Upper lobe of right lung (tissue), 1 donor: Measurements from ENCODE around the gene TEX53. TPM values are rescaled to one million over a fixed set of nuclear protein-coding genes. Genes with fewer than 3 reads are reported as not detected.

Experiments used
- ATAC-seq: fragments of 200-7000 bp; cut with Tn5 transposase; one replicate; pipeline ENCODE4 v1.9.1; 2020; ENCODE audit warnings: mild to moderate bottlenecking, moderate library complexity
- DNase-seq: peaks from one replicate; pipeline ENCODE4 v3.0.0-alpha.2; 2020
- H3K27ac ChIP-seq: fragments of 200-600 bp; one replicate; pipeline ENCODE4 v1.8.0; 2022
- H3K27me3 ChIP-seq: fragments of 200-600 bp; one replicate; pipeline ENCODE4 v1.8.0; 2022; ENCODE audit warnings: mild to moderate bottlenecking
- H3K36me3 ChIP-seq: fragments of 200-600 bp; one replicate; pipeline ENCODE4 v1.8.0; 2022
- H3K4me1 ChIP-seq: fragments of 200-600 bp; one replicate; pipeline ENCODE4 v1.8.0; 2022
- H3K4me3 ChIP-seq: fragments of 200-600 bp; one replicate; pipeline ENCODE4 v1.8.0; 2022; ENCODE audit warnings: mild to moderate bottlenecking
- H3K9me3 ChIP-seq: fragments of 200-600 bp; one replicate; pipeline ENCODE4 v1.8.0; 2022
- intact Hi-C: fragments of 100-400 bp; cut with DNase I; formaldehyde crosslinking; loops from one replicate; pipeline ENCODE4 v1.11.0; 2022
- total RNA-seq: library from RNA; stranded (reverse); fragmentation: NEBNext Ultra II Directional; extraction: Animal tissue kit (Norgen Biotek cat#: 25700); gene quantifications from one replicate; pipeline ENCODE4 v1.2.1, GENCODE V29; 2021
- TF ChIP-seq, protein P1 (sequence below): fragments of 200-600 bp; IDR thresholded peaks from one replicate; pipeline ENCODE4 v1.8.0; 2022; ENCODE audit warnings: antibody characterized with exemption
- donor health status: DM: no; HTN: yes; CAD: no; lungs with severe emphysema.

TEX53 gene
- total RNA-seq, 1 donor from 2014 or later = not detected

DNA sequence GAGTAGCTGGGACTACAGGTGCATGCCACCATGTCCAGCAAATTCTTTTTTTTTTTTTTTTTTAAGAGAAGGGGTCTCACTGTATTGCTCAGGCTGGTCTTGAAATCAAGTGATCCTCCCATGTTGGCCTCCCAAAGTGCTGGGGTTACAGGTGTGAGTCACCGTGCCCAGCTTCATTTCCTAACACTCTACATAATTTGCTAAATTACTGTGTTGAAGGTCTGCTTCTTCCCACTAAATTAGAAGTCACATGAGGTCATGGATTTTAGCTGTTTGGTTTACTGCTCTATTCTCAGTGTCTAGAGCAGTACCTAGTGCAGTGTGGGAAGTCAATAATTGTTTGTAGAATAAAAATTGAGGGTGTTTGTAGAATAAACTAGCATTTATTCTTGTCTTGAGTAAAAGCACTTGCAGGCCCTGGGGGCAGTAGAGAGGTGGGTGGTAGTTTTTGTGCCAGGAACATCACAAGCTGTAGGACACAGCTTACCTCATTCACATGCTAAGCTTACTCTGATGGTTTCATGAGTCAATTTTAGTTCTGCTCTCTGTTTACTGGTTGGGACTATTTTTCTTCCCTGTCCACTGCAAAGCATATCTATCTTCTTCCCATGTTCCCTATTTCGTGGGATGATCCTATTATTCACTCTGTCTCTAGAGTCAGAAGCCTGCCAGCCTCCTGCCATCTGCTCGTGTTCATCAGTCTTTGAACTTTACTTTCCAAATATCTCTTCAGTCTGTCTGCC is 17.4 kb upstream of the TEX53 start:
- Histone ChIP-seq H3K4me3 (no peak overlapping the region), H3K27me3 (no peaks in the 10 kb centered on the region), H3K9me3 (no peaks in the 10 kb centered on the region), H3K27ac (no peak overlapping the region), H3K4me1 (no peaks in the 10 kb centered on the region), H3K36me3 (no peaks in the 10 kb centered on the region)
- ATAC-seq (no peak), DNase-seq (no peak)
- TF ChIP-seq, protein P1, sequence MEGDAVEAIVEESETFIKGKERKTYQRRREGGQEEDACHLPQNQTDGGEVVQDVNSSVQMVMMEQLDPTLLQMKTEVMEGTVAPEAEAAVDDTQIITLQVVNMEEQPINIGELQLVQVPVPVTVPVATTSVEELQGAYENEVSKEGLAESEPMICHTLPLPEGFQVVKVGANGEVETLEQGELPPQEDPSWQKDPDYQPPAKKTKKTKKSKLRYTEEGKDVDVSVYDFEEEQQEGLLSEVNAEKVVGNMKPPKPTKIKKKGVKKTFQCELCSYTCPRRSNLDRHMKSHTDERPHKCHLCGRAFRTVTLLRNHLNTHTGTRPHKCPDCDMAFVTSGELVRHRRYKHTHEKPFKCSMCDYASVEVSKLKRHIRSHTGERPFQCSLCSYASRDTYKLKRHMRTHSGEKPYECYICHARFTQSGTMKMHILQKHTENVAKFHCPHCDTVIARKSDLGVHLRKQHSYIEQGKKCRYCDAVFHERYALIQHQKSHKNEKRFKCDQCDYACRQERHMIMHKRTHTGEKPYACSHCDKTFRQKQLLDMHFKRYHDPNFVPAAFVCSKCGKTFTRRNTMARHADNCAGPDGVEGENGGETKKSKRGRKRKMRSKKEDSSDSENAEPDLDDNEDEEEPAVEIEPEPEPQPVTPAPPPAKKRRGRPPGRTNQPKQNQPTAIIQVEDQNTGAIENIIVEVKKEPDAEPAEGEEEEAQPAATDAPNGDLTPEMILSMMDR = no peak
- intact Hi-C loops = no loop called here

DNA sequence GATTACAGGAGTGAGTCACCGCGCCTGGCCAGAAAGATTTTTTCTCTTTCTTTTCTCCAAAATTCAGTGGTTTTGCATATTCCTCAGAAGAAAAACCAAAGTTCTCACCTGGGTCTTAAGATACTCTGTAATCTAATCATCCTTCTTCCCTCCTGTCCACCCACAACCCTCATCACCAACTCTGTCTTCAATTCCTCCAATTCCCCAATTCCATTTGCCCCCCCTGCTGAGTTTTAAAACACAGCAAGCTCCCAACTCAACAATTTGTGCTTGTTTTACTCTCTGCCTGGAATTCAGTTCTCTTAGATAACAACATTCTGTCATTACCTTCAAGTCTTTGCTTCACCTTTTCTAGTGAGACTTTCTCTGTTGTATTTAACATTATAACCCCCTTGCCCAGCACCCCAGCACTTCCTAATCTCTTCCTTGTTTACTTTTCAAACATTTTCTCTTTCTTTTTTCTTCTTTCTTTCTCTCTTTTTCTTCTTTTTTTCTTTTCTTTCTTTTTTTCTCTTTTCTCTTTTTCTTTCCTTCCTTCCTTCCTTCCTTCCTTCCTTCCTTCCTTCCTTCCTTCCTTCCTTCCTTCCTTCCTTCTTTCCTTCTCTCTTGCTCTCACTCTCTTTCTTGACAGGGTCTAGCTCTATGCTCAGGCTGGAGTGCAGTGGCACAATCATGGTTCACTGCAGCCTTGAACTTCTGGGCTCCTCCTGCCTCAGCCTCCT is 16.6 kb upstream of the TEX53 start:
- H3K36me3 ChIP-seq = no peaks in the 10 kb centered on the region
- DNase-seq (no peak), ATAC-seq (no peak)
- no peak overlapping the region for H3K4me3 ChIP-seq
- intact Hi-C loops = no loop called here
- no peaks in the 10 kb centered on the region for H3K27me3 ChIP-seq
- no peaks in the 10 kb centered on the region for H3K9me3 ChIP-seq
- H3K4me1 ChIP-seq = no peaks in the 10 kb centered on the region
- TF ChIP-seq, protein P1 = no peak
- no peak overlapping the region for H3K27ac ChIP-seq

DNA sequence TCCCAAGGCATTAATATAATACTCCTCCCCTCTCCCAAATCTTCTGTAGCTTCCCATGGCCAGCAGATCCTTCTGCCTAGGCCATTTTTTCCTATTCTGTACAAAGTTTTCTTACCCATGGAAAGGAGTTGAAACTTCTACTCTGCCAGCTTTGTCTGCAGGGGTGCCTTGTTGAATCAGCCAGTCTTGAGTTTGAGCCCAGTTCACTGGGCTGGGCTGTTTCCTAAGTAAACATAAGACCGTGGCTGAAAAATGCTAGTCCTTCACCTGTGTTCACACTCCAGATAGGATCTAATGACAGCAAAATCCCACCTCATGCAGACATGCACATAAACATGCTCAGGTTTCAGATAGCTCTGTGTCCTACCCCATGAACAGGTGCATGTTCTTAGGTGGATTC is 14.0 kb upstream of the TEX53 start:
- intact Hi-C loops = no loop called here
- DNase-seq (no peak), ATAC-seq (peak; percentile 75)
- Histone ChIP-seq H3K4me3 (no peak overlapping the region), H3K9me3 (no peaks in the 10 kb centered on the region), H3K36me3 (no peaks in the 10 kb centered on the region), H3K4me1 (no peaks in the 10 kb centered on the region), H3K27me3 (no peaks in the 10 kb centered on the region), H3K27ac (no peak overlapping the region)
- TF ChIP-seq, protein P1 = no peak

DNA sequence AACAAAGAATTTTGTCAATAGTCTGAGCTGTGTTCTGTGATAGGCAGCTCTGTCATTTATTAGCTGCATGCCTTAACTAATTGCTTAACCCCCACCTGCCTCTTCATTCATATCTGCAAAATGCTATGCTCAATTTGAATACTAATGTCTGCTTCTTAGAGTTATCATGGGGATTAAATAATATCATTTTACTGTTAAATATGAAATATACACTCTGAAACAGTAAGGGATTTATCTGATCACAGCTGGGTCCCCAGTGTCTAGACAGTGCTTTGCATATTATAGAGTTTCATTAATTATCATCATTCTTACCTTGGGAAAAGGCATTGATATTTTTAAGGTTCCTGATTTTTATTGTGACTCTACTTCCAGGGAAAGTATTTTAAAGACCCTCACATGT is 12.4 kb upstream of the TEX53 start:
- Histone ChIP-seq H3K27ac (no peak overlapping the region), H3K27me3 (no peaks in the 10 kb centered on the region), H3K36me3 (no peaks in the 10 kb centered on the region), H3K9me3 (no peaks in the 10 kb centered on the region), H3K4me3 (no peak overlapping the region), H3K4me1 (no peaks in the 10 kb centered on the region)
- intact Hi-C loops = no loop called here
- DNase-seq (no peak), ATAC-seq (no peak)
- TF ChIP-seq, protein P1 = no peak

DNA sequence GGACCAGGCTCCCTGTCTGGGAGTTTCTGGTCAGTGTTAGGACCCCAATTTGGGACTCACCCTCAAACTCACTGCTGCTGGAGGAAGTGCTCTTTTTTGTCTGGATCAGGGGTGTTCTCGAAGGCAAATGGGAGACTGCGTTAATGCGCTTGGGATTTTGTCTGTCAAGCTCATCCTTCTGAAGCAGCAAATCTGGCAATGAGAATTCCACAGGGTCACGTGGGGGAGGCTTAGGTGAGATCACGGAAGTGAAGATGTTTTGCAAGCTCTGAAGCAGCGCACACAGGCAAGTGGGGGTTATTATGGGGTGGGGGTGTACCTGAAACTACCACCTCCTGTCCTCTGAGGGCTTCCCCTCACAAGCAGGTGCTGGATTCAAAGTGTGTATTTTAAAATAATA is 10.5 kb upstream of the TEX53 start:
- intact Hi-C loops = no loop called here
- H3K27ac ChIP-seq = no peak overlapping the region

More for the DNA sequence above, 10.5 kb upstream of the TEX53 start:
- H3K4me1 ChIP-seq = no peaks in the 10 kb centered on the region
- no peaks in the 10 kb centered on the region for H3K27me3 ChIP-seq
- TF ChIP-seq, protein P1 = no peak
- no peaks in the 10 kb centered on the region for H3K36me3 ChIP-seq
- ATAC-seq = no peak
- no peak for DNase-seq
- H3K9me3 ChIP-seq = no peaks in the 10 kb centered on the region
- H3K4me3 ChIP-seq = no peak overlapping the region
